DMS53 (cell line): ENCODE measurements around the gene CEP128.

Experiments used
- DNase-seq: peaks from one replicate; lab custom pipeline; 2025; lab: John Stamatoyannopoulos, UW

Gene CEP128

GRCh38 chr14:80771201-80771600, 170.3 kb downstream of the CEP128 start:
- no peak for DNase-seq

GRCh38 chr14:80770114-80770908, 171.2 kb downstream of the CEP128 start:
- no peak for DNase-seq

- no peak for DNase-seq
Observed at GRCh38 chr14:80768646-80769045, 172.9 kb downstream of the CEP128 start.

GRCh38 chr14:80764921-80765507, 176.5 kb downstream of the CEP128 start:
- no peak for DNase-seq

GRCh38 chr14:80764496-80764895, 177.0 kb downstream of the CEP128 start:
- DNase-seq: no peak

GRCh38 chr14:80762641-80763228, 178.8 kb downstream of the CEP128 start:
- DNase-seq: no peak

GRCh38 chr14:80754696-80755095, 186.8 kb downstream of the CEP128 start:
- DNase-seq: no peak

- no peak for DNase-seq
Observed at GRCh38 chr14:80751285-80751684, 190.3 kb downstream of the CEP128 start.

GRCh38 chr14:80726211-80726610, 215.3 kb downstream of the CEP128 start:
- DNase-seq: no peak

GRCh38 chr14:80718940-80719339, 222.6 kb downstream of the CEP128 start:
- no peak for DNase-seq

GRCh38 chr14:80714474-80714873, 227.1 kb downstream of the CEP128 start:
- no peak for DNase-seq

- DNase-seq: no peak
Observed at GRCh38 chr14:80713076-80713850, 228.3 kb downstream of the CEP128 start.

- DNase-seq: no peak
Observed at GRCh38 chr14:80705241-80705980, 236.1 kb downstream of the CEP128 start.

- no peak for DNase-seq
Observed at GRCh38 chr14:80700601-80701000, 240.9 kb downstream of the CEP128 start.

GRCh38 chr14:80699861-80700260, 241.7 kb downstream of the CEP128 start:
- DNase-seq: no peak

GRCh38 chr14:80698974-80699373, 242.6 kb downstream of the CEP128 start:
- no peak for DNase-seq

- DNase-seq: no peak
Observed at GRCh38 chr14:80695869-80696268, 245.7 kb downstream of the CEP128 start.

GRCh38 chr14:80692903-80693302, 248.6 kb downstream of the CEP128 start:
- DNase-seq: no peak

GRCh38 chr14:80681651-80682050, 259.9 kb downstream of the CEP128 start:
- DNase-seq: no peak

- no peak for DNase-seq
Observed at GRCh38 chr14:80679273-80679672, 262.3 kb downstream of the CEP128 start.

- DNase-seq: peak; percentile 6
Observed at GRCh38 chr14:80678436-80678835, 263.1 kb downstream of the CEP128 start.

- DNase-seq: no peak
Observed at GRCh38 chr14:80669426-80669825, 272.1 kb downstream of the CEP128 start.
